Peyer's patch (tissue), 4 donors: ENCODE measurements around the gene SHCBP1L. TPM values are rescaled to one million over a fixed set of nuclear protein-coding genes. Genes with fewer than 3 reads are reported as not detected.

Source experiments
- DNase-seq, 3 donors: peaks; one replicate each; pipeline ENCODE4 v3.0.0-alpha.2; 2017 to 2019
- H3K27ac ChIP-seq, 4 donors: fragments of 200-600 bp; sonication (generic); one replicate each; pipeline ENCODE4 v1.5.1; 2016 to 2019
- H3K27me3 ChIP-seq, 2 donors: fragments of 200-600 bp; sonication (generic); one replicate each; pipeline ENCODE4 v1.5.1; 2019
- H3K36me3 ChIP-seq, 3 donors: fragments of 200-600 bp; sonication (generic); one replicate each; pipeline ENCODE4 v1.5.1; 2016 to 2019
- H3K4me1 ChIP-seq, 4 donors: fragments of 200-600 bp; sonication (generic); one replicate each; pipeline ENCODE4 v1.5.1; 2016 to 2019
- H3K4me3 ChIP-seq, 4 donors: fragments of 200-600 bp; sonication (generic); 1 replicate in 3 of 4; 2 replicates in 1 of 4; pipeline ENCODE4 v1.5.1; 2016 to 2019; ENCODE audit warnings: mild to moderate bottlenecking in 1 of 4
- H3K9me3 ChIP-seq, 4 donors: fragments of 200-600 bp; sonication (generic); one replicate each; pipeline ENCODE4 v1.5.1; 2016 to 2019; ENCODE audit warnings: mild to moderate bottlenecking in 1 of 4
- CTCF ChIP-seq, 6 experiments: fragments of 450-650 bp in 4 of 6; fragments of 200-600 bp in 2 of 6; sonication (generic) in 1 of 6; IDR thresholded peaks; one replicate each; pipeline ENCODE4 v1.5.1; 2017 to 2019; ENCODE audit warnings: antibody characterized with exemption in 6 of 6, mild to moderate bottlenecking in 3 of 6, moderate library complexity in 1 of 6
- POLR2A ChIP-seq, 2 donors: fragments of 450-650 bp; IDR thresholded peaks; one replicate each; pipeline ENCODE4 v1.5.1; 2017; ENCODE audit warnings: antibody characterized with exemption in 2 of 2, mild to moderate bottlenecking in 2 of 2, moderate library complexity in 2 of 2
- total RNA-seq, 4 donors: library from RNA; depleted of rRNA; stranded (reverse); fragments of >200 nt; gene quantifications; one replicate each; pipeline ENCODE4 v1.1.0, GENCODE V29; 2016

The SHCBP1L gene
- total RNA-seq, 4 donors from 2014 or later = not detected

DNA sequence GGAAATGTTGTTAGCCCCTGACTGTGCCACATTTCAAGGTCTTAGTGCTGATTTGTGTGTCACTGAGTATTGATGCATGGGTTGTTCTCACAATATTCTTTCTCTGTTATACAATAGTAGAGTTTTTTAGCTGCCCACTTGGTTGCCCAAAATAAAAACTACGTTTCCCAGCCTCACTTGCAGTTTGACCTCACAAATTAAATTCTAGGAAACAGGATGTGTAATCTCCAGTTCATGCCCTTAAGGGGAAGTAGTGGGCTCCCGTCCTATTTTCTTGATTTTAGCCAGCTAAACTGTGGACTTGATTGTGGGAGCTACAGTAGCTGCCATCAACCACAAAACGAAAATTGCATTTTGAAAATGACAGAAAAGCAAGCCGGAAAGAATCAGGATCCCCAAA lies 42.9 kb upstream of the SHCBP1L start:
- no peaks in the 10 kb centered on the region for H3K4me1 ChIP-seq
- H3K36me3 ChIP-seq = no peaks in the 10 kb centered on the region
- TF ChIP-seq POLR2A (IDR thresholded peaks at IDR 0.05) (no peak), CTCF (IDR thresholded peaks at IDR 0.05) (no peak)
- no peak overlapping the region for H3K27ac ChIP-seq
- DNase-seq = no peak
- no peaks in the 10 kb centered on the region for H3K9me3 ChIP-seq
- no peak overlapping the region for H3K4me3 ChIP-seq
- no peaks in the 10 kb centered on the region for H3K27me3 ChIP-seq

DNA sequence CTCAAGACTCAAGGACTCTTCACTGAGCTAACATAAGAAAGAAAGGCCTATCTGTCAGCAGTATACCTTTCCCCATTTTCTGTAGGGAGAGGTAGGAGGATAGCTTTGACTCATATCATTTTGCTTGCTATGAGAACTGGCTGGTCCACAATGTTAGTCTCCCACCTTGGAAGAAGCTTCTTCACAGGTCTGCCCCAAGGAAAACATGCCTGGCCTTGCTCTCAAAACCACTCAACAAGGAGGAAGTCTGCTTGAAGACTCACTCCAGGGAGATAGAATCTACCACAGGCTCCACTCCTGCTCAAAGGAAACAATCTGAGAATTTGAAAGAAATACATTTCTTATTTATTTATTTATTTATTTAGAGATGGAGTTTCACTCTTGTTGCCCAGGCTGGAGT lies 40.8 kb upstream of the SHCBP1L start:
- DNase-seq = no peak
- TF ChIP-seq POLR2A (IDR thresholded peaks at IDR 0.05) = no peak
- TF ChIP-seq CTCF (IDR thresholded peaks at IDR 0.05) = no peak
- H3K4me3 ChIP-seq = no peak overlapping the region
- no peaks in the 10 kb centered on the region for H3K27me3 ChIP-seq
- no peaks in the 10 kb centered on the region for H3K4me1 ChIP-seq
- no peak overlapping the region for H3K27ac ChIP-seq
- no peaks in the 10 kb centered on the region for H3K9me3 ChIP-seq
- H3K36me3 ChIP-seq = no peaks in the 10 kb centered on the region

DNA sequence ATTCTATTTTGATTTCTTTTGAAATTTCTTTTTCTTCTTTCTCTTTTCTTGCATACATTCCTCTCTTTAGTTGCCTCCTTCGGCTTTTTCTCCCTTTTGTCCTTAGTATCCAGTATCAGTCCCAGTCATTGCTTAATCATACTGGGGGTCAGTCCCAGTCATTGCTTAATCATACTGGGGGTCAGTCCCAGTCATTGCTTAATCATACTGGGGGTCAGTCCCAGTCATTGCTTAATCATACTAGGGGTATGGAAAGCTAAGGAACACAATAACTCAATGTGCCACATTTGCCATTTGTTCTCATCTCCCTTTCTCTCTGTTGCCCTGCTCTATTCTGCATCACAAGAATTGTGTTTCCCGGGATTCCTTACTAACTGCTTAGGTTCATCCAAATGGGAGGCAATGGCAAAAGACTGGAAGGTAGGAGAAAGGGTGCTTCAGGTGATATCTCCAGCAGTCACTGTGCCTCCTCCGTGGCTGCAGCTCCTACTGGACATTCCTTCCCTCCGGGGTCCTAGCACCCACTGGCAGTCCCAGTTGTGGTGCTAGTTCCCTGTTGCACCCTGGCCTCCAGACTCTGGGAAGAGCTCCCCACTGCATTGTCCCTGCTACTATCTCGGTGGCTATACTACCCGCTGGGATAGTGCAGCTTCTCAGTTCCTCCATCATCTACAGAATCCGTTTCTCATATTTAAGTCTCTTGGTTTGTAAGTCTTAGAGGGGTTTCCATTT lies 37.6 kb upstream of the SHCBP1L start:
- TF ChIP-seq CTCF (IDR thresholded peaks at IDR 0.05) (no peak), POLR2A (IDR thresholded peaks at IDR 0.05) (no peak)
- no peak for DNase-seq
- H3K36me3 ChIP-seq = no peaks in the 10 kb centered on the region
- H3K4me1 ChIP-seq = no peaks in the 10 kb centered on the region
- no peak overlapping the region for H3K27ac ChIP-seq
- no peak overlapping the region for H3K4me3 ChIP-seq
- H3K9me3 ChIP-seq = no peaks in the 10 kb centered on the region
- H3K27me3 ChIP-seq = no peaks in the 10 kb centered on the region

DNA sequence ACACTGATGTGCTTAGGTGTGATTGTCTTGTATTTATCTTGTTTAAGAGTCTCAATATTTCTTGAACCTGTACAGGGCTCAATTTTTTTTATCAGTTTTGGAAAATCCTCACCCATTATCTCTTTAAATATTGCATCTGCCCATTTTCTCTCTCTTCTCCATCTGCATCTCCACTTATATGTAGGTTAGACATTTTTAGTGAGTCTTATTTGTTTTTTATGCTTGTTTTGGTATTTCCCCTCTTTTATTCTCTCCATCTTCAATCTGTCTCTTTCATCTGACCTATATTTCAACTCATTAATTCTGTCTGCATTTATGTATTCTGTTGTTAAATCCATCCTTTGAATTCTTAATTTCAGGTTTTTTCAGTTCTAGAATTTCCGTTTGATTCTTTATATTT lies 32.9 kb upstream of the SHCBP1L start:
- no peak for TF ChIP-seq CTCF (IDR thresholded peaks at IDR 0.05)
- no peak for TF ChIP-seq POLR2A (IDR thresholded peaks at IDR 0.05)
- no peaks in the 10 kb centered on the region for H3K4me1 ChIP-seq
- no peak for DNase-seq
- no peaks in the 10 kb centered on the region for H3K36me3 ChIP-seq
- no peaks in the 10 kb centered on the region for H3K9me3 ChIP-seq
- H3K27ac ChIP-seq = no peak overlapping the region
- H3K27me3 ChIP-seq = no peaks in the 10 kb centered on the region
- no peak overlapping the region for H3K4me3 ChIP-seq

- TF ChIP-seq POLR2A (IDR thresholded peaks at IDR 0.05) = no peak
- no peak for TF ChIP-seq CTCF (IDR thresholded peaks at IDR 0.05)
- DNase-seq = no peak
- Histone ChIP-seq H3K27ac (no peak overlapping the region), H3K9me3 (no peaks in the 10 kb centered on the region), H3K27me3 (no peaks in the 10 kb centered on the region), H3K36me3 (no peaks in the 10 kb centered on the region), H3K4me1 (no peaks in the 10 kb centered on the region), H3K4me3 (no peak overlapping the region)
Measured at GRCh38 chr1:182984621-182985020, 31.7 kb upstream of the SHCBP1L start.

DNA sequence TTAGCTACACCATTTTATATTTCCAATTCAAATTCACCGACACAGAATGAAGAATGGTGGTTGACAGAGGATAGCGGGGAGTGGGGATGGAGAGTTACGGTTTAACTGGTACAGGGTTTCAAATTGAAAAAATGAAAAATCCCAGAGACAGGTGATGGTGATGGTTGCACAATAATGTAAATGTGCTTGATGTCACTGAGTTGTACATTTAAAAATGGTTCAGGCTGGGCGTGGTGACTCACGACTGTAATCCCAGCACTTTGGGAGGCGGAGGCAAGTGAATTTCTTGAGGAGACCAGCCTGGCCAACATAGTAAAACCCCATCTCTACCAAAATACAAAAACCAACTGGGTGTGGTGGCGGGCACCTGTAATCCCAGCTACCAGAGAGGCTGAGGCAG lies 31.2 kb upstream of the SHCBP1L start:
- no peak for DNase-seq
- H3K4me1 ChIP-seq = no peaks in the 10 kb centered on the region
- H3K36me3 ChIP-seq = no peaks in the 10 kb centered on the region
- no peaks in the 10 kb centered on the region for H3K27me3 ChIP-seq
- H3K9me3 ChIP-seq = no peaks in the 10 kb centered on the region
- no peak overlapping the region for H3K4me3 ChIP-seq
- TF ChIP-seq POLR2A (IDR thresholded peaks at IDR 0.05) (no peak), CTCF (IDR thresholded peaks at IDR 0.05) (no peak)
- H3K27ac ChIP-seq = no peak overlapping the region
